ENCODE results near the gene CFAP299. TPM values are rescaled to one million over a fixed set of nuclear protein-coding genes. Genes with fewer than 3 reads are reported as not detected.
"Not testable (repeated sequence)": the region's sequence is repeated elsewhere in the genome, so short reads cannot be mapped to it uniquely, and the experiment has no call there.

CFAP299 gene
- total RNA-seq, 2 experiments from 2014 or later = not detected

- H3K27ac Mint-ChIP-seq = no peak overlapping the region
- CTCF ChIA-PET = no interaction called here
- H3K9me3 Mint-ChIP-seq (ENCODE audit: low read depth) = no peaks in the 10 kb centered on the region
- DNase-seq (no peak), ATAC-seq (no peak)
- H3K36me3 Mint-ChIP-seq = no peaks in the 10 kb centered on the region
- H3K4me3 Mint-ChIP-seq = no peak overlapping the region
- no peaks in the 10 kb centered on the region for H3K27me3 Mint-ChIP-seq
- H3K4me1 Mint-ChIP-seq = no peaks in the 10 kb centered on the region
Measured at GRCh38 chr4:80594701-80595100, 259.2 kb downstream of the CFAP299 start.

GRCh38 chr4:80608281-80608980, 272.9 kb downstream of the CFAP299 start:
- no peaks in the 10 kb centered on the region for H3K27me3 Mint-ChIP-seq
- H3K9me3 Mint-ChIP-seq (ENCODE audit: low read depth) = no peaks in the 10 kb centered on the region
- no peaks in the 10 kb centered on the region for H3K4me1 Mint-ChIP-seq
- ATAC-seq (no peak), DNase-seq (no peak)
- no peak overlapping the region for H3K27ac Mint-ChIP-seq
- CTCF ChIA-PET = no interaction called here
- no peak overlapping the region for H3K4me3 Mint-ChIP-seq
- H3K36me3 Mint-ChIP-seq = no peaks in the 10 kb centered on the region

- CTCF ChIA-PET = no interaction called here
- ATAC-seq = no peak
- H3K9me3 Mint-ChIP-seq (ENCODE audit: low read depth) = no peaks in the 10 kb centered on the region
- DNase-seq = no peak
- H3K27me3 Mint-ChIP-seq = no peaks in the 10 kb centered on the region
- no peaks in the 10 kb centered on the region for H3K36me3 Mint-ChIP-seq
- H3K4me3 Mint-ChIP-seq = no peak overlapping the region
- H3K27ac Mint-ChIP-seq = no peak overlapping the region
- H3K4me1 Mint-ChIP-seq = no peaks in the 10 kb centered on the region
Measured at GRCh38 chr4:80610199-80610598, 274.7 kb downstream of the CFAP299 start.

GRCh38 chr4:80610845-80611677, 275.5 kb downstream of the CFAP299 start:
- no peaks in the 10 kb centered on the region for H3K27me3 Mint-ChIP-seq
- H3K4me3 Mint-ChIP-seq = no peak overlapping the region
- CTCF ChIA-PET = no interaction called here
- ATAC-seq (no peak), DNase-seq (no peak)
- no peaks in the 10 kb centered on the region for H3K36me3 Mint-ChIP-seq
- H3K9me3 Mint-ChIP-seq (ENCODE audit: low read depth) = no peaks in the 10 kb centered on the region
- no peaks in the 10 kb centered on the region for H3K4me1 Mint-ChIP-seq
- H3K27ac Mint-ChIP-seq = no peak overlapping the region

GRCh38 chr4:80611678-80611979, 276.1 kb downstream of the CFAP299 start:
- H3K27ac Mint-ChIP-seq = no peak overlapping the region
- ATAC-seq = no peak
- H3K9me3 Mint-ChIP-seq (ENCODE audit: low read depth) = no peaks in the 10 kb centered on the region
- H3K36me3 Mint-ChIP-seq = no peaks in the 10 kb centered on the region
- no peak for DNase-seq
- CTCF ChIA-PET = no interaction called here
- no peaks in the 10 kb centered on the region for H3K27me3 Mint-ChIP-seq
- no peak overlapping the region for H3K4me3 Mint-ChIP-seq
- no peaks in the 10 kb centered on the region for H3K4me1 Mint-ChIP-seq

GRCh38 chr4:80613470-80613869, 277.9 kb downstream of the CFAP299 start:
- CTCF ChIA-PET = no interaction called here
- no peaks in the 10 kb centered on the region for H3K36me3 Mint-ChIP-seq
- H3K4me1 Mint-ChIP-seq = no peaks in the 10 kb centered on the region
- no peak for DNase-seq
- H3K27ac Mint-ChIP-seq = no peak overlapping the region
- no peak overlapping the region for H3K4me3 Mint-ChIP-seq
- ATAC-seq = no peak
- no peaks in the 10 kb centered on the region for H3K27me3 Mint-ChIP-seq
- no peaks in the 10 kb centered on the region for H3K9me3 Mint-ChIP-seq (ENCODE audit: low read depth)

- no peak for ATAC-seq
- CTCF ChIA-PET = no interaction called here
- H3K9me3 Mint-ChIP-seq (ENCODE audit: low read depth) = no peaks in the 10 kb centered on the region
Measured at GRCh38 chr4:80614319-80614718, 278.8 kb downstream of the CFAP299 start.

GRCh38 chr4:80615099-80615498, 279.6 kb downstream of the CFAP299 start:
- no peaks in the 10 kb centered on the region for H3K9me3 Mint-ChIP-seq (ENCODE audit: low read depth)
- no peak overlapping the region for H3K4me3 Mint-ChIP-seq
- no peak for ATAC-seq
- H3K27ac Mint-ChIP-seq = no peak overlapping the region
- CTCF ChIA-PET = no interaction called here
- H3K36me3 Mint-ChIP-seq = no peaks in the 10 kb centered on the region
- H3K27me3 Mint-ChIP-seq = no peaks in the 10 kb centered on the region
- no peaks in the 10 kb centered on the region for H3K4me1 Mint-ChIP-seq
- DNase-seq = no peak

More at GRCh38 chr4:80614319-80614718, 278.8 kb downstream of the CFAP299 start:
- H3K4me3 Mint-ChIP-seq = no peak overlapping the region
- no peak for DNase-seq
- H3K36me3 Mint-ChIP-seq = no peaks in the 10 kb centered on the region
- no peaks in the 10 kb centered on the region for H3K4me1 Mint-ChIP-seq
- no peak overlapping the region for H3K27ac Mint-ChIP-seq
- no peaks in the 10 kb centered on the region for H3K27me3 Mint-ChIP-seq

- no peak for ATAC-seq
- Mint-ChIP-seq H3K9me3 (ENCODE audit: low read depth) (peaks cover 2% of the 10 kb centered on the region), H3K27me3 (no peaks in the 10 kb centered on the region), H3K27ac (no peak overlapping the region), H3K36me3 (peaks cover 2% of the 10 kb centered on the region), H3K4me1 (no peaks in the 10 kb centered on the region), H3K4me3 (no peak overlapping the region)
- CTCF ChIA-PET = no interaction called here
- no peak for DNase-seq
Measured at GRCh38 chr4:80619070-80619674, 283.6 kb downstream of the CFAP299 start.

- Mint-ChIP-seq H3K9me3 (ENCODE audit: low read depth) (peaks cover 2% of the 10 kb centered on the region), H3K4me3 (no peak overlapping the region), H3K36me3 (no peaks in the 10 kb centered on the region), H3K27me3 (no peaks in the 10 kb centered on the region), H3K27ac (no peak overlapping the region), H3K4me1 (no peaks in the 10 kb centered on the region)
- CTCF ChIA-PET = no interaction called here
- ATAC-seq (no peak), DNase-seq (no peak)
Measured at GRCh38 chr4:80631861-80632260, 296.3 kb downstream of the CFAP299 start.

- Mint-ChIP-seq H3K4me3 (no peak overlapping the region), H3K27me3 (no peaks in the 10 kb centered on the region), H3K4me1 (no peaks in the 10 kb centered on the region), H3K27ac (no peak overlapping the region), H3K9me3 (ENCODE audit: low read depth) (no peaks in the 10 kb centered on the region), H3K36me3 (no peaks in the 10 kb centered on the region)
- ATAC-seq (no peak), DNase-seq (no peak)
- CTCF ChIA-PET = no interaction called here
Measured at GRCh38 chr4:80637190-80637589, 301.7 kb downstream of the CFAP299 start.

- ATAC-seq (no peak), DNase-seq (no peak)
- Mint-ChIP-seq H3K4me1 (no peaks in the 10 kb centered on the region), H3K36me3 (no peaks in the 10 kb centered on the region), H3K27me3 (no peaks in the 10 kb centered on the region), H3K4me3 (no peak overlapping the region), H3K27ac (no peak overlapping the region), H3K9me3 (ENCODE audit: low read depth) (no peaks in the 10 kb centered on the region)
- CTCF ChIA-PET = no interaction called here
Measured at GRCh38 chr4:80646061-80646460, 310.5 kb downstream of the CFAP299 start.

- CTCF ChIA-PET = no interaction called here
Measured at GRCh38 chr4:80655662-80656061, 320.1 kb downstream of the CFAP299 start.

GRCh38 chr4:80670118-80670517, 334.6 kb downstream of the CFAP299 start:
- CTCF ChIA-PET, H3K4me3 Mint-ChIP-seq: not testable (repeated sequence)

More at GRCh38 chr4:80655662-80656061, 320.1 kb downstream of the CFAP299 start:
- no peaks in the 10 kb centered on the region for H3K9me3 Mint-ChIP-seq (ENCODE audit: low read depth)
- ATAC-seq (no peak), DNase-seq (no peak)
- no peaks in the 10 kb centered on the region for H3K36me3 Mint-ChIP-seq
- H3K27ac Mint-ChIP-seq = no peak overlapping the region
- H3K27me3 Mint-ChIP-seq = no peaks in the 10 kb centered on the region
- H3K4me3 Mint-ChIP-seq = no peak overlapping the region
- no peaks in the 10 kb centered on the region for H3K4me1 Mint-ChIP-seq

More at GRCh38 chr4:80670118-80670517, 334.6 kb downstream of the CFAP299 start:
- not testable (repeated sequence) for DNase-seq; H3K27me3 Mint-ChIP-seq; H3K4me1 Mint-ChIP-seq; ATAC-seq; H3K27ac Mint-ChIP-seq; H3K9me3 Mint-ChIP-seq (ENCODE audit: low read depth); H3K36me3 Mint-ChIP-seq
